NB4 (cell line): Measurements from ENCODE around the gene NFASC.

Experiments used
- DNase-seq: peaks from one replicate; pipeline ENCODE4 v3.0.0; 2010; ENCODE audit warnings: low read depth
- H3K4me3 ChIP-seq: one replicate; pipeline ENCODE4 v1.5.1; 2011; ENCODE audit warnings: mild to moderate bottlenecking, low read depth, low read length, moderate library complexity
- CTCF ChIP-seq: IDR thresholded peaks from one replicate; pipeline ENCODE4 v1.5.1; 2012; ENCODE audit warnings: low read depth, low read length
- MAX ChIP-seq: IDR thresholded peaks from 2 replicates; pipeline ENCODE4 v1.6.1; 2011; ENCODE audit warnings: low read depth, low read length
- MYC ChIP-seq: IDR thresholded peaks from 2 replicates; pipeline ENCODE4 v1.6.1; 2011; ENCODE audit warnings: low read depth, low read length
- POLR2A ChIP-seq: IDR thresholded peaks from 2 replicates; pipeline ENCODE4 v1.6.1; 2011; ENCODE audit warnings: mild to moderate bottlenecking; ENCODE audit not compliant: insufficient read length; ENCODE audit errors: extremely low read depth

The NFASC gene

GRCh38 chr1:204836856-204837255 lies 33.8 kb upstream of the NFASC start:
- no peak overlapping the region for H3K4me3 ChIP-seq
- no peak for TF ChIP-seq POLR2A
- TF ChIP-seq MAX, result no peak
- TF ChIP-seq MYC, result no peak
- TF ChIP-seq CTCF, result no peak
- no peak for DNase-seq

GRCh38 chr1:204837440-204838084 lies 33.1 kb upstream of the NFASC start:
- TF ChIP-seq CTCF, result no peak
- no peak for TF ChIP-seq POLR2A
- no peak for TF ChIP-seq MYC
- no peak for TF ChIP-seq MAX
- peak; percentile 50 for DNase-seq
- H3K4me3 ChIP-seq, result no peak overlapping the region

- no peak overlapping the region for H3K4me3 ChIP-seq
- TF ChIP-seq MYC (no peak), MAX (no peak)
- no peak for DNase-seq
Observed at GRCh38 chr1:204841316-204841715, 29.3 kb upstream of the NFASC start.

- no peak overlapping the region for H3K4me3 ChIP-seq
- no peak for DNase-seq
- TF ChIP-seq POLR2A (no peak), CTCF (no peak), MAX (no peak), MYC (no peak)
Observed at GRCh38 chr1:204841798-204842197, 28.9 kb upstream of the NFASC start.

- no peak for DNase-seq
- TF ChIP-seq MYC, result no peak
- no peak for TF ChIP-seq MAX
- no peak for TF ChIP-seq POLR2A
- no peak for TF ChIP-seq CTCF
Observed at GRCh38 chr1:204842369-204842768, 28.3 kb upstream of the NFASC start.

GRCh38 chr1:204842892-204843291 lies 27.8 kb upstream of the NFASC start:
- no peak for DNase-seq
- TF ChIP-seq MYC, result no peak
- TF ChIP-seq POLR2A, result no peak
- no peak for TF ChIP-seq CTCF
- TF ChIP-seq MAX, result no peak
- no peak overlapping the region for H3K4me3 ChIP-seq

More at GRCh38 chr1:204842369-204842768, 28.3 kb upstream of the NFASC start:
- no peak overlapping the region for H3K4me3 ChIP-seq
